Ecto neural progenitor cell (in vitro differentiated cells): Measurements from ENCODE around the gene SEPTIN8.

Experiments used
- DNase-seq: peaks from one replicate; pipeline ENCODE4 v3.0.0-alpha.2; 2018; ENCODE audit warnings: low spot score

SEPTIN8 gene, protein sequence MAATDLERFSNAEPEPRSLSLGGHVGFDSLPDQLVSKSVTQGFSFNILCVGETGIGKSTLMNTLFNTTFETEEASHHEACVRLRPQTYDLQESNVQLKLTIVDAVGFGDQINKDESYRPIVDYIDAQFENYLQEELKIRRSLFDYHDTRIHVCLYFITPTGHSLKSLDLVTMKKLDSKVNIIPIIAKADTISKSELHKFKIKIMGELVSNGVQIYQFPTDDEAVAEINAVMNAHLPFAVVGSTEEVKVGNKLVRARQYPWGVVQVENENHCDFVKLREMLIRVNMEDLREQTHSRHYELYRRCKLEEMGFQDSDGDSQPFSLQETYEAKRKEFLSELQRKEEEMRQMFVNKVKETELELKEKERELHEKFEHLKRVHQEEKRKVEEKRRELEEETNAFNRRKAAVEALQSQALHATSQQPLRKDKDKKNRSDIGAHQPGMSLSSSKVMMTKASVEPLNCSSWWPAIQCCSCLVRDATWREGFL

DNA sequence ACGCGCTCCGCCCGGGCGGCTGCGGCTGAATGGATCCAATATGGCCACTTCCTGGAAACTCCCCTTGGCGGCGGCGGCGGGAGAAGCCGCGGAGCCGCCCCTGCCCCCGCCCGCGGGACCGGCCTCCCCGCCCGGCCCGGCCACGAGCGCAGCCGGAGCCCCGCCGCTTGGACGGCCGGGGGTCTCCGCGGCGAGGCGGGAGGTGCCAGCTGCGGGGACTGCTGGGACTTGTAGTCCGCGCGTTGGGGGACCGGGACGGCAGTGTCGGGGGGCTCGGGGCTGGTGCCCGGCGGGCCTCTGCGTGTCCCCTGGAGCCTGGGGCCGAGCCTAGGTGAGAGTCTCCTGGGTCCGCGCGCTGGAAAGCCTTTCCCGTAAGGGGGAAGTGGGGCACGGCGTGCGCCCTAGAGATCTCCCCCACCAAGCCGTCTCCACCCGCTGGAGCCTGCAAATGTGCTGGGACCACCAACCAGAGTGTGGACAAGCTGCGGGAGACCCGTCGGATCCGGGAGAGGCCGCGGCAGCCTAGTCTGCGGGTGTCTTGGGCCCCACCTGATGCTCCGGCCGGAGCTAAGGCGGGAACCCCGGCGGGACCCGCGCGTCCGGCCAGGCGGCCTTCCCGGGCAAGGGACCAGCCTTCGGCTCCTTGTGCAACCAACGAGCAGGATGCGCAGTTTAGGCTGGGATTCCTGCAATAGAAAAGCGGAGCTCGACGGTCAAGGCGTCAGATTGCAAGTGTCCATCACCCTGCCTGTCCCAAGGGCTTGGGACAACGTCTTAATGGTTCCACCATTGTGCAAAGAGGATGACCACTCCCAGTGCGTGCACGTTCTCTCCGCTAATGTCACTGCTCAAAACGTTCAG is at the start of gene SEPTIN8:
SEPTIN8 (minus strand) TSS at position 31 of the 861 bp plus-strand sequence. CDS start 102 bp downstream, outside the sequence.
- peak; percentile 77 for DNase-seq

DNA sequence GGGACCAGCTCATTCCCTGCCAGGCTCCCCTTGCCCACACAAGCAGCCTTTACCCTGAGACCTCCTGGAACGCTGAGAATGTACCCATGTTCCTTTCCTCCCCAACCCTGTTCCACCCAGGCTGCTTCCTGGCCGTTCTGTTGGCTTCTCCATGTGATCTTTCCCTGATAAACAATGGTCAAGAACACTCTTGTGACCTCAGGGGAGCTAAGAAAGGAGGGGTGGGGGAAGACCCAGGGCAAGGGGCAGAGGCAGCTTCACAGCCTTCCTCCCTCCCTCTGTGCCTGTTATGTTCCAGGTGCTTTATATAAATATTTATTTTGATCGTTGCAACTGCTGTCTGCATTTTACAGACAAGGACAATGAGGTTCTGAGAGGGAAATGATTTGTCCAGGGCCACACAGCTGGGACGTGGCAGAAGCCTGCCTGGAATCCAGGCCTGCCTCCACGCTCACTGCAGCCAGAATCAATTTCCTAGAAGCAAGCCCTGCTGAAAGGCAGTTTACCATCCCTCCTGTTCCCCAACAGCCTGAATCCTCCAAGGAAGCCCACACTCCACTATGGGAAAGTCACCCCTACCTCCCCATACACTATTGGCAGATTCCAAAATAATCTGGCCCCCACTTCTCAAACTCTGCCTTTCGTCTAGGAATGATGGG is 49.5 kb upstream of the SEPTIN8 start:
- DNase-seq = no peak

DNA sequence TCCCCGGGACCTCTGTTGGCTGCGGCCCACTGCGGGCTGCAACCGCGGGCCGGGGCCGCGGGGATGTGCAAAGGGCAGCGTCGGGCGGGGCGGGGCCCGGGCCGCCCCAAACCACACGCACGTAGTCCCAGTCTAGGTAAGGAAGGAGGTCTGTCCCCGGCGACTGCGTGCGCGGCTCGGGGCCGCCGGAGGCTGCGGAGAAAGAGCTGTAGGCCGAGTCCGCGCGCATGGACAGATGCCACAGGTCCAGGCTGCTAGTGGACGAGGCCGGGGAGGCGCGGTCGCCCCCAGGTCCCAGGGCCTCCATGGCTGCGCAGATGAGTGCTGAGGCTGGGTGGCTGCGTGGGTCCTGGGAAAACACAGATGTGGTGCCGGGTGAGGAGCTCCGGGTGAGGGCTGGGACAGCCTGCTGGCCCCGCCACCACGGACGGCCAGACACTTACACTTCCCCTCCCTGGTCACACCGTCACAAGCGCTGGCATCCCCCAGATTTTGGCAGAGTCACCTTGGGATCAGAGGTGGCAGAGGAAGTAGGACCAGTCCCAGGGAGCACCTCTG is 48.9 kb upstream of the SEPTIN8 start:
- peak; percentile 67 for DNase-seq

DNA sequence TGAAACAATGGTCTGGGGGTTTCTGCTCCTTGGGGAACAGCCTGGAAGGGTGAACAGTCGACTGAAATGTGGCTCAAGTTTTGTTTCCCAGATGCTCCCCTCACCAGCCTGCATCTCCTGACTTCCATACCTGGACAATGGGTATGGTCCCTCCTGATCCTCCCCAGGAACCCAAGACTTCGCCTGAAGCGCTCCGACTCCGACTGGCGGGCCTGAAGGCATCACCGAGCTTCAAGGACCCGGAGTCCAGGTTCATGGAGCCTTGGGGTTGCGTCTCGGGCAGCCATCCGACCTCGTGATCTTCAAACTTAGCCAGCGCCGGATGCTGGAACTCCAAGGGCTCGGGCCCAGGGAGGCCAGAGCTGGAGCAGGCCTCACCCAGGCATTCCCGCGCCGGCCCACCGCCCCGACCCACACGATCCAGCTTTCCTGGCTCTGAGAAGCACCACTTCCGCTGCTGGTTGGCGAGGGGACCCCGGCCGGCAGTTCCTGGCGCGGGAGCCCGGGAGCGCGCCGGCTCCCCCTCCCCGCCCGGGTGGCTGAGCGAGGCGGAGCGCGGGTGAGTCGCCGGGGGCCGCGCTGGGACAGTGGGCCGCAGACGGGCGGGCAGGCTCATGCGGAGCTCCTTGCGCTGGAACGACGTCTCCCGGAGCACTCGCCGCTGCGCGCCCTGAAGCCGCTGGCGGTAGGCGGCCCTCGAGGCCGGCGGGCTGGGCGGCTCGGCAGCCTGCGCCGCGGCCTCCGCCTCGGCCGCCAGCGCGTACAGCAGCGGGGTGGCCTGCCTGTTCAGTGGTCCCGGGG is 48.2 kb upstream of the SEPTIN8 start:
- peak; percentile 71 for DNase-seq

DNA sequence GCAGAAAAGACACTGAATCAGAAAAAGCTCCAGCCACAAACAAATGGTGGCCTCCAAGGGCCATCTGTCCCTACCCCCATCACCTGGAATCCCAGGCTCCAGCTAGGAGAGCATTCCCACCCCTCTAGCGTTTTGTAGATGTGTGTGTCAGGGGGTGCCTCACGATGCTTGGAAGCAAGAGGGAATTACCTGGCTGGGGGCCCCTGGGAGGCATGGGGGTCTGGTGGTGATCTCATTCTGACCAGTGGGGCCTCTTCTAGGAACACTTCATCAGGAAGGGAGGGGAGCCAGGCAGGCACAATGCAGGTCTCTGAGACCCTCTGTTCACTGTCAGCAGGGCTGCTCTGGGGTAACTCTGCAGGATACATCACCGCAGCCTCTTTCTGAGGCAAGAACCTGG is 47.4 kb upstream of the SEPTIN8 start:
- no peak for DNase-seq

DNA sequence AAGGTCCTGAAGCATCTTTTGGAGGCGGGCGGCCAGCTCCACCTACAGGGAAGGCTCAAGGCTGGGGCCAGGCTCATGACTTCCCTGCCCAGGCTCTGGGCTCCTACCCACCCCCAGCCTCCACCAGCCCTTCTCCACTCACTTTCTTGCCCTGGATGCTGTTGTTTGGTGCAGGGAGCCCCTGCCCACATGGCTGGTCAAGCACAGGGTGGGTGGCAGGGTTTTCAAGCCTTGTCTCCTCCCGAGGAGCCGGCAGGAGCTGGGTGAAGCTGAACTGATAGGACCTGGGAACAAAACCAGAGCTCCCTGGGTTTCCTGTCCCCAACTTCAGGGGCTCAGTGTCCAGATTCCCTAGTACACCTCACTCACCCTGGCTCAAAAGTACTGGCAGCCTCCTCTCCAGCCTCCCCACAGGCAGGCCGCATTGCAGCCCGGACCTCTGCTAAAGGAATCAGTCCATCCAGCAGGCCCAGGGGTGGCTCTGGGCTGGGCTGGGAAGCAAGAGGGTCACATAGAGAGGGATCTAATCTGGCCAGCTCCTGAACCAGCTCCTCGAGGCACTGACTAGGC is 46.5 kb upstream of the SEPTIN8 start:
- DNase-seq = no peak

DNA sequence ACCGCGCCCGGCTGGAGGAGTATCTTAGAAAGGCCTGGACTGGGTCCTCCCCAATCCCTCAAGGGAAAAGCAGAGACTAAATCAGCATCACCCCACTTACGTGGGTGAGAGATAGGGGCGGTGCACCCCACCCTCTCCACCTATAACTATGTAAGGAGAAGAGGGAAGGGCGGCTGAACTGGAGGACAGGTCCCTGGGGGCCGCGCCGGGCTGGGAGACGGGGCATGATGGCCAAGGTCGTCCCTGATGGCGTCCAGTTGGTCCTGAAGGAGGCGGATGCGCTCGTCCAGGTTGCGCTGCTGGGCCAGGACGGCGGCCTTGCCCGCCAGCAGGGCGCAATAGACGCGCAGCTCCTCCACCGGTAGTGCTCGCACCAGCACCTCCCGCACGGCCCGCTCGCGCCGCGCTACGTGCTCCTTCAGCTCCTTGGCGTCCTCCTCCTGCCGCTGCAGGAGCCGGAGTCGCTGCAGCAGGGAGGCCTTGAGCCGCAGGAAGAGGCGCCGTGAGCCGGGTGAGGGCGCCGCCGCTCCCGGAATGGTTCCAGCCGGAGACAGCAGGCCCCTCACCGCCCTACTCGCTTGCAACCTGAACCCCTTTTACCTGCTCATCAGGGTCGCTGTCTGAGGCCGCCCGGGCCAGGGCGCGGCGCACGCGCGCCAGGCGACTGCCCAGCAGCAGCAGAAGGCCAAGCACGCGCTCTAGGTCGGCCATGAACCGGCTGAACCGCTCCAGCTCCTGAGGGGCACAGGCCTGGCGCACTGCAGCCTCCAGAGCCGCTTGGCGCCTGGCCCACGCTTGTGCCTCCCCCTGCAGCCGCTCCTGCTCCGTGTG is 45.8 kb upstream of the SEPTIN8 start:
- DNase-seq = peak; percentile 83

DNA sequence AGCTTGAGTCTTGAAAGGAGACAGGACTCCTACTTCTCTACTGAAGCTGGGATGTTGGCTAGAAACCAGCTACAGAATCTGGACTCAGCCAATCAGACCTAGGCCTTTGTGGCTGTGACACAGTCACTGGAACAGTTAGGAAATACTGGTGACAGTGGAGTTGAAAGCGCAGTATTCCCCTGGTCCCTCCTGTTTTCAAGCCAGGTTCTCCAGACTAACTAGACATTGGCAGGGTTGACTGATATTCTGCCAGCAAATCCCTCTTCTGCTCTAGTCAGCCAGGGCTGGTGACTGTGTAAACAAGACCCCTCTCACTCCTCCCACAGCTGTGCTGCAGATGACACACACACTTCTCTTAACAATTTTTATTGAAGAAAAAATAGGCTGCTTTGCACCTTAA is 44.8 kb upstream of the SEPTIN8 start:
- DNase-seq = no peak

DNA sequence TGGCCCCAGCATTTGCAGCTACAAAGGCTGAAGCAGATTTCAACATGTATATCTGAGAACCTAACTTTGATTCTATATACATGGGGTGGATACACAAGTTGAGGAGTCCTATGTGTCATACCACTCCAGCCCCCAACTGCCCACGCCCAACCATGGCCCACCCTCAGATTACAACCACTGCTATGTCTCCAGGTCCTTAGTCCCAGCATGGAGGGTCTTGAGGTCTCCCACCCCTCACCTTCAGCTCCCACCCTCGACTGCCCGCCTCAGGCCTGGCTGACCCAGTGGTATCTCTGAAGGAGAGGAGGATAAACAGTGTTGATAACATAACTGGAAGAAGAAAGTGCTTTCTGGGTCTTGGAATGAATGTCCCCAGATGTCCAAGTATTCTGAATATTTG is 44.3 kb upstream of the SEPTIN8 start:
- no peak for DNase-seq

DNA sequence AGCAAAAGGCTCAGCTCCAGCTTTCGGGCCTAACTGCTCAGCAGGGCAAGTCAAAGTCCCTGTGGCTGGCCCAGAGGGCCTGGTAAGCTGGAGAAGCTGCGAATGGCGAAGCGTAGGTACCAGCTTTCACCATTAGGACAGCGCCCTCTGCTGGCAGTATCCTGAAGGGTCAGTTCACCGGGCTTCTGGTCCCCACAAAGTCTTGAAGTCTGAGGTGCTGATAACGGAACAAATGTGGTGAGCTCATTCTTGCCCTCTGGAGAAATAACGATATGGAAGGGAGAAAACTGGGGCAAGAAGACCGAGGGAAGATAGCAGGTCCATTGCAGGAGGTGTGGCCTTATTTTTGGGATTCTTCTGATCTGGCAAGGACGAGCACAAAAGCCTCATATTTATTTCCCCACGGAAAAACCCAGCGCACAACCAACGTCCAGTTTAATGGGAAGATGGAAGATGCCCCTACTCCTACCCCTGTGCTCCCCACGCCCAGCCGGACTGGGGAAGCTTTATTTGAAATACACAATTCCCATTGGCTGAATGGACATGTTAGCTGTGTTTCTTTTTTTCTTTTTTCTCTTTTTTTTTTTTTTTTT is 43.2 kb upstream of the SEPTIN8 start:
- DNase-seq = peak; percentile 94

DNA sequence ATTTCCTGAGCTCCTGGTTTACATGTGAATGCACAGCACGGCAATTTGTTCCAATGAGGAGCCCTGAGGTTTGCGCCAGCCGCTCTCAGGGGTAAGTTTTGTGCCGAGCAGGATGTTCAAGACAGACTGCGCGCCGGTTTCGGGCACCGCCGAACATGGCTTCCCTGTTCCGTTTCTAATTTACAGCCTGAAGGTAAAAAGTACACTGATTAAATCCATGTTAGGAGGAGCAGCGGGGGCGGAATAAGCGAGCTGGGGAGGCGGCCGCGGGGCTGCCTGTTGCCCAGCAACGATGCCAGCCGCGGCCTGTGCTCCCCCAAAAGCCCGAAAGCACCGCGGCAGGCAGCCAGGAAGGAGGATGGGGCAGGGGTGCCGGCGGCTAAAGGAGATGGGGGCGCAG is 42.4 kb upstream of the SEPTIN8 start:
- DNase-seq = no peak

DNA sequence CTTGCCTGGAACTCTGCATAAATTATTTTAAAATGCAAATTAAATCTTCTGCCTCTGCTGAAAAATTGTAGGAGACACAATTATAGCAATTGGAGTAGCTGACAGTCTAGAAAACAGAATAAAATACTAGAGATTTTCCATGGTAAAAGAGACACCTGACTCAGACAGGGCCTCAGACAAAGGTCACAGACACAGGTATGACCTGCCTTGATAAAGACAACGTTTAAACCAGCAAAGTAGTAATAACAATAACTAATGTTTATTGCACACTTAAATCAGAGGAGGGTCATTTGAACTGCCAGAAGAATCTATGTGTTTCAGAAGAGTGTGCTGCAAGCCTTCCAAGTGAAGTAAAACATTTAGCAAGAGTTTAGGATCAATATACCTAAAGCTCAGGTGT is 40.0 kb upstream of the SEPTIN8 start:
- no peak for DNase-seq

DNA sequence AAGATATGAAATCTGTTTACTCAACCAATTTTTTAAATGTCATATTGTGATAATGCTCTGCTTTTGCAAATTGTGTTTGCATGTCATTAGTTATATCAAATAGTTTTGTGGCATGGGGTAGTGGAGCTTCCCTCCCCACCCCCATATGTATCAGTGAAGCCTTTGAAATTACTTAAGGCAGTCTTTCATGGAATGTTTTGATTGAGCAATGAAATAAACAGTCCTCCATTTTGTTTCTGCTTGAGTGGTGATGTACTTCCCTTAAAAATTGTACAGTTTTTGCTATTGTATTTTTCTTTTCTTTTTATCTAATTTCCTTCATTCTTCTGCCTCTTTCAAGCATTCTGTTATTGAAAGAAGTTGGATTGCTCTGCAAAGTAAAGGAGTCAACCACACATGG is 39.5 kb upstream of the SEPTIN8 start:
- no peak for DNase-seq

DNA sequence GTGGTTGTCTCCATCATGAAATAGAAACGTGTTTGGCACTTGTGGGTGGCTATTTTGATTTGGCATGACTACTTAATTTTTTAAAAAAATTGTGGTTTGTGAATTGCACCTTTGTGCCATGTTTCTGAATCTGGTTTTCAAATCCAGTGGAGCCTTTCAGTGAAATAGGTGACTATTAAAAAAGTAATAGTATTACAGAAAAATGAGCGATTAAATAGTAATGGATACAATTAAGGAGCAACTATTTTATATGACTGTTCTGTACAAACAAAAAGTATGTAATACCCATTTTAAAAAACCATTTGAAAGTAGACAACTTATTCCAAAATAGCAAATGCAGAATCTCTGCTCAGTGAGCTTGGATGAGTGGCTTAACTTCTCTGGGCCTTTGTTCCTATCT is 39.0 kb upstream of the SEPTIN8 start:
- no peak for DNase-seq

DNA sequence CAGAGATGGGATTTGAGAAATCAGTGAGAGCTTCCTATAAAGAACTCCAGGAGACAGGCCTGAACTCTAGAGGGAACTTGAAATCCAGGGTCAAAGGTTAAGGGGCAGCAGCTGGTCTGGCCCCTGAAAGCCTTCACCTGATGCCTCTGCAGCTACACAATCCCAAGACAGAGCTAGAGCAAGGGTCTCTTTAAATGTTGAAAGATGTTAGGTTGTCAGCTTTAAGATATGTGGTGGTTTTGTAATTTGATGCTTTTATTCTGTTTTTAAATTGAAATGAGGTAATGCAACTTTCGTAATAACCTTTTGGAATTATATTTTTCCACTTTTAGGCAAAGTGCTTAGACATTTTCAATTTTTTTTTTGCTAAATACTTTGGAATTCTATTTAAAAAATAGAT is 38.4 kb upstream of the SEPTIN8 start:
- DNase-seq = no peak

DNA sequence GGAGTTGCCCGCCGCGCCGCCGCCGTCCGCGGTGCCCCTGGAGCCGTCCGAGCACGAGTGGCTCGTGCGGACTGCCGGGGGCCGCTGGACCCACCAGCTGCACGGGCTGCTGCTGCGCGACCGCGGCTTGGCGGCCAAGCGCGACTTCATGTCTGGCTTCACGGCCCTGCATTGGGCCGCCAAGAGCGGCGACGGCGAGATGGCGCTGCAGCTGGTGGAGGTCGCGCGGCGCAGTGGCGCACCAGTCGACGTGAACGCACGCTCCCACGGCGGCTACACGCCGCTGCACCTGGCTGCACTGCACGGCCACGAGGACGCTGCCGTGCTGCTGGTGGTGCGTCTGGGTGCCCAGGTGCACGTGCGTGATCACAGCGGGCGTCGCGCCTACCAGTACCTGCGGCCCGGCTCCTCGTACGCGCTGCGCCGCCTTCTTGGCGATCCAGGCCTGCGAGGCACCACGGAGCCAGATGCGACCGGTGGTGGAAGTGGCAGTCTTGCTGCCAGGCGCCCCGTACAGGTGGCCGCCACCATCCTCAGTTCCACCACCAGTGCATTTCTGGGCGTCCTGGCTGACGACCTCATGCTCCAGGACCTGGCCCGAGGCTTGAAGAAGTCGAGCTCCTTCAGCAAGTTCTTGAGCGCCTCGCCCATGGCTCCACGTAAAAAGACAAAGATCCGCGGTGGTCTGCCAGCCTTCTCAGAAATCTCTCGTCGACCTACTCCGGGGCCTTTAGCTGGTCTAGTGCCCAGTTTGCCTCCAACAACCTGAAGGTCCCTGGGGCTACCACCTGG is 37.7 kb upstream of the SEPTIN8 start:
- DNase-seq = no peak

DNA sequence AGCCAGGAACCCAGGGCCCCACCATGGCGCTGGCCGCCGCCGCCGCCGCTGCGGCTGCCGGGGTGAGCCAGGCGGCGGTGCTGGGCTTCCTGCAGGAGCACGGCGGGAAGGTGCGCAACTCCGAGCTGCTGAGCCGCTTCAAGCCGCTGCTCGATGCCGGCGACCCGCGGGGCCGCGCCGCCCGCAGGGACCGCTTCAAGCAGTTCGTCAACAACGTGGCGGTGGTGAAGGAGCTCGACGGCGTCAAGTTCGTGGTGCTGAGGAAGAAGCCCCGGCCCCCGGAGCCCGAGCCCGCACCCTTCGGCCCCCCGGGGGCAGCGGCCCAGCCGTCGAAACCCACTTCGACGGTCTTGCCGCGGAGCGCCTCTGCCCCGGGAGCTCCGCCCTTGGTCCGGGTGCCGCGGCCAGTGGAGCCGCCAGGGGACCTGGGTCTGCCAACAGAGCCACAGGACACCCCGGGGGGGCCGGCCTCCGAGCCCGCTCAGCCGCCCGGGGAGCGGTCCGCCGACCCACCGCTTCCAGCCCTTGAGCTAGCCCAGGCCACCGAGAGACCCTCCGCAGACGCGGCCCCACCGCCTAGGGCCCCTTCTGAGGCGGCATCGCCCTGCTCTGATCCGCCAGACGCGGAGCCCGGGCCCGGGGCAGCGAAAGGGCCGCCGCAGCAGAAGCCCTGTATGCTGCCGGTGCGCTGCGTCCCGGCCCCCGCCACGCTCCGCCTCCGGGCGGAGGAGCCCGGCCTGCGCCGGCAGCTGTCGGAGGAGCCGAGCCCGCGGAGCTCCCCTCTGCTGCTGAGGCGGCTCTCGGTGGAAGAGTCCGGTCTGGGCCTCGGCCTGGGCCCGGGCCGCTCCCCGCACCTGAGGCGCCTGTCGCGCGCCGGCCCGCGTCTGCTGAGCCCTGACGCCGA is 36.8 kb upstream of the SEPTIN8 start:
- no peak for DNase-seq
